GM06990 (cell line): Measurements from ENCODE around the gene GMPPA.

Experiments
- DNase-seq: peaks from one replicate; pipeline ENCODE4 v3.0.0-alpha.2; 2011; ENCODE audit not compliant: insufficient read length; ENCODE audit errors: extremely low read depth
- H3K27me3 ChIP-seq: replicated peaks from 2 replicates; pipeline ENCODE4 v1.6.0; 2011; ENCODE audit warnings: low read length; ENCODE audit not compliant: control insufficient read depth, insufficient read depth
- H3K36me3 ChIP-seq: 2 replicates; pipeline ENCODE4 v1.5.1; 2011; ENCODE audit warnings: low read length; ENCODE audit not compliant: control insufficient read depth, insufficient read depth
- H3K4me3 ChIP-seq: replicated peaks from 2 replicates; pipeline ENCODE4 v1.5.1; 2011; ENCODE audit warnings: low read depth, mild to moderate bottlenecking, control low read depth, low read length
- CTCF ChIP-seq: IDR thresholded peaks from 2 replicates; pipeline ENCODE4 v1.5.1; 2011; ENCODE audit warnings: low read length, control low read depth, mild to moderate bottlenecking, inconsistent platforms; ENCODE audit not compliant: insufficient read depth, poor library complexity, severe bottlenecking

Gene GMPPA

GRCh38 chr2:219545295-219545942 is 46.7 kb downstream of the GMPPA start:
- Histone ChIP-seq H3K27me3 (no peaks in the 10 kb centered on the region), H3K4me3 (no peak overlapping the region), H3K36me3 (peaks cover 10% of the 10 kb centered on the region)
- TF ChIP-seq CTCF, result no peak
- no peak for DNase-seq

- Histone ChIP-seq H3K4me3 (no peak overlapping the region), H3K27me3 (no peaks in the 10 kb centered on the region), H3K36me3 (peaks cover 5% of the 10 kb centered on the region)
- no peak for DNase-seq
- no peak for TF ChIP-seq CTCF
Measured at GRCh38 chr2:219545943-219546352, 47.3 kb downstream of the GMPPA start.

GRCh38 chr2:219547621-219548020 is 48.9 kb downstream of the GMPPA start:
- H3K4me3 ChIP-seq, result no peak overlapping the region
- H3K27me3 ChIP-seq, result peaks cover 2% of the 10 kb centered on the region
- no peaks in the 10 kb centered on the region for H3K36me3 ChIP-seq
- no peak for TF ChIP-seq CTCF
- no peak for DNase-seq

- Histone ChIP-seq H3K27me3 (peaks cover 2% of the 10 kb centered on the region), H3K4me3 (no peak overlapping the region), H3K36me3 (no peaks in the 10 kb centered on the region)
- TF ChIP-seq CTCF, result no peak
- DNase-seq, result no peak
Measured at GRCh38 chr2:219548990-219549389, 50.3 kb downstream of the GMPPA start.

GRCh38 chr2:219549619-219550018 is 50.9 kb downstream of the GMPPA start:
- no peak for DNase-seq
- Histone ChIP-seq H3K4me3 (no peak overlapping the region), H3K27me3 (peaks cover 2% of the 10 kb centered on the region), H3K36me3 (no peaks in the 10 kb centered on the region)
- no peak for TF ChIP-seq CTCF
